ENCODE results near the gene ALG12.

GRCh38 chr22:49873228-49873940, 44.9 kb downstream of the ALG12 start:
- no peak for TF ChIP-seq CTCF (conservative IDR thresholded peaks at IDR 0.05; ENCODE audit: low read length)
- TF ChIP-seq EZH2phosphoT487 (IDR thresholded peaks at IDR 0.05; ENCODE audit: borderline replicate concordance, low read depth, low read length): no peak

Data from OCI-LY7 (cell line).